Stimulated activated naive CD8-positive, alpha-beta T cell treated with anti-CD3 and anti-CD28 coated beads, Interleukin-15, amount 100 ng/mL, for 72 hours (primary cell): Measurements from ENCODE around the gene GJB6.
A peak's percentile ranks its signal among the peaks of the same experiment; 100 is the strongest.

ENCODE experiments used
- ATAC-seq: fragments of 150-1000 bp; cut with Tn5 transposase; 2 replicates; pipeline ENCODE4 v1.10.0; 2021; ENCODE audit warnings: mild to moderate bottlenecking, moderate library complexity
- DNase-seq, 2 donors: peaks; one replicate each; pipeline ENCODE4 v3.0.0; 2021 to 2022
- H3K27ac Mint-ChIP-seq, 2 donors: one replicate each; pipeline ENCODE4 v1.8.0; 2022; ENCODE audit warnings: mild to moderate bottlenecking in 2 of 2, mixed read lengths in 2 of 2, moderate library complexity in 2 of 2
- H3K27me3 Mint-ChIP-seq: one replicate; pipeline ENCODE4 v1.8.0; 2022; ENCODE audit warnings: mixed read lengths
- H3K4me1 Mint-ChIP-seq: one replicate; pipeline ENCODE4 v1.8.0; 2022; ENCODE audit warnings: mild to moderate bottlenecking, mixed read lengths
- H3K4me3 Mint-ChIP-seq, 2 donors: one replicate each; pipeline ENCODE4 v1.8.0; 2022; ENCODE audit warnings: mild to moderate bottlenecking in 2 of 2, mixed read lengths in 2 of 2, moderate library complexity in 1 of 2
- H3K9me3 Mint-ChIP-seq, 2 donors: one replicate each; pipeline ENCODE4 v1.8.0; 2022; ENCODE audit warnings: mixed read lengths in 2 of 2

Gene GJB6

DNA sequence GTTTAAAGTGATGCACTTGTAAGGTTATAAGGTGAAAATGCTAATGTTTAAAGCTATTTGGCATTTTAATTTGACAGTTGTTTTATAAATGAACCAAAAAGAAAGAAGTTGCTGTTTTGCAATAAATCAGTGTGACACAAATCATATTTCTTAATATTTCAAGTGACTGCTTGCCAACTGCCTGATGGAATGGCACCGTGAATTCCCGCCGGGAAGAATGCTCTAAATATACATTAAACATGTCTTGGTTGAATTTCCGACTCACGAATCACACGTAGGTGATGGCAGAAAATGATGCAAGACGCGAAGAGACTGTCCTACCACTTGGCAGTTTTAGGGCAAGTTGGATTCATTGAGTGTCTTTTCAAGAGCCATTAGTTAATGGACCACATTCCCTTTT lies 36.3 kb downstream of the GJB6 start:
- no peak overlapping the region for H3K4me3 Mint-ChIP-seq
- H3K27ac Mint-ChIP-seq: no peak overlapping the region
- DNase-seq (no peak), ATAC-seq (no peak)
- H3K27me3 Mint-ChIP-seq: peaks cover 69% of the 10 kb centered on the region
- no peaks in the 10 kb centered on the region for H3K9me3 Mint-ChIP-seq
- H3K4me1 Mint-ChIP-seq: peaks cover 41% of the 10 kb centered on the region

DNA sequence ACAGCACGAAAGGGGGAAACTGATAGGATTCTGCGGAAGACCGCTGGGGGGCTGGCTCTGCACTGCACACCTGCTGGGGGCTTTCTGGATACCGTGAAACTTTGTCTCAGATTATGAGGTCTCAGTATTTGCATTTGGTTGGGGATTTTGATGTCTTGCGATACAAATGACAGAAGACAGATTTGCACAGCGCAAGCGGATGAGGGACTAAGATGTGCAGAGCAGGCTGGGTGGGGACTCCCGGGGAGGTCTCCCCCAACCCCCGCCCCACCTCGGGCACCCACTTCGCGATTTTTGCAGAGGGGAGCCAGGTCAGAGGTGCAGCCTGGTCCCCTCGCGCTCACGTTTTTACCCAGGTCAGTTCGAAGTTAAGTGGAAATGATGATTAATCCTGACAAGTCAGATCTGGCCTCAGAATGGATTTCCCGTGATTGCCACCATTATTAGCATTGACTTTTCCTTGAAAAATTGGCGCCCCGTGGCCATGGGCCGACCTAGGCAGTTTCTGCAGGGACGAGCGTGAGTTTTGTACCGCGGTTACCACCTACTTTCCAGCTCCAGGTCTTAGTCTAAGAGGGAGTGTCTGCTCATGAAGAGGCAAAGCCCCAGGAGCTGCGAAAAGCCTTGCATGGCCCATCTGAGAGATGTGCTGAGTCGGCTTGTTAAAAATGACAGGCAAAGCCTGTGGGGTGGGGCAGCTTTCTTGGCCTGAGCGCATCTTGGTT lies 38.0 kb downstream of the GJB6 start:
- ATAC-seq (peak; percentile 60), DNase-seq (peak; percentile 18 to 20)
- peak overlapping the region; percentile 81 to 88 for H3K4me3 Mint-ChIP-seq
- H3K27ac Mint-ChIP-seq: no peak overlapping the region
- peaks cover 45% of the 10 kb centered on the region for H3K4me1 Mint-ChIP-seq
- no peaks in the 10 kb centered on the region for H3K9me3 Mint-ChIP-seq
- peaks cover 73% of the 10 kb centered on the region for H3K27me3 Mint-ChIP-seq

DNA sequence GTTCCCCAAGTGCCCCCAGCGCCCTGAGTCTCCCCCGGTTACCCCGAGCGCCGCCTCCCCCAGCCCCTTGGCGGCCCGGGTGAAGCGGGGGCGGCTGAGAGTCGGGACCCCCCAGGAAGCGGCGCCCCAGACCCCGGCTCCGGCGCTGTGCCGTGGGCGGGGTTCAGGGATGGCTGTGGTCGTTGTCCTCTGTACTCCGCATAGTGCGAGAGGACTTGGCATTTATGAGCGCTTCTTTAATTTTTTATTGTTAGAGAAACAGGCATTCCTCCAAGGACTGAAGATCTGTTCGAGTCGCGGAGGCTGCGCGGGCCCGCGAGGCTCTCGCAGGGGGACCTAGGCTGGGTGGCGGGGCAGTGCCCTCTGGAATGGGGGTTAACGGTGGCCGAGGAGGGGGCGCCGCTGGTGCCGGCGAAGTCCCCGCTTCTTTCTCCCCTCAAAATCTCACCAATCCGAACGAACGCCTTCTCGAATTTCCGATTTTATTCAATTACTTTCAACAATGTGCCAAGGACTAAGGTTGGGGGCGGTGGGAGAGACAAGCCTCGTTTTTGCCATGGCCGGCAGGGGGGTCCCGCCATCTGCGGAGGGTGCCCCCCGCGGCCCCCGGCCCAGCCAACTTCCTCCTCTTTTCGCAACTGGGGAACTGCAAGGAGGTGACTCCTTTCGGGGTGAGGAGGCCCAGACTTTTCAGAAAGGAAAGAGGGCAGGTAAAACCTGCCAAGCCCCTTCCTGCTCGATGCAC lies 38.8 kb downstream of the GJB6 start:
- peaks cover 47% of the 10 kb centered on the region for H3K4me1 Mint-ChIP-seq
- H3K9me3 Mint-ChIP-seq: no peaks in the 10 kb centered on the region
- peaks cover 75% of the 10 kb centered on the region for H3K27me3 Mint-ChIP-seq
- DNase-seq: peak in 1 of 2 donors; percentile 20
- peak; percentile 31 for ATAC-seq
- H3K27ac Mint-ChIP-seq: no peak overlapping the region
- H3K4me3 Mint-ChIP-seq: peak overlapping the region; percentile 81 to 88

DNA sequence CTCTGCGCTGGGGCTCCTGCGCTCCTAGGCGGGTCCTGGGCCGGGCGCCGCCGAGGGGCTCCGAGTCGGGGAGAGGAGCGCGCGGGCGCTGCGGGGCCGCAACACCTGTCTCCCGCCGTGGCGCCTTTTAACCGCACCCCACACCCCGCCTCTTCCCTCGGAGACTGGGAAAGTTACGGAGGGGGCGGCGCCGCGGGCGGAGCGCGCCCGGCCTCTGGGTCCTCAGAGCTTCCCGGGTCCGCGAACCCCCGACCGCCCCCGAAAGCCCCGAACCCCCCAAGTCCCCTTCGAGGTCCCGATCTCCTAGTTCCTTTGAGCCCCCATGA lies 39.3 kb downstream of the GJB6 start, which contains the start of gene GJB2:
Gene GJB2, minus strand, starts transcription at position 103 of the 326 bp plus-strand sequence. CDS start 3,357 bp downstream, outside the sequence.
- H3K4me3 Mint-ChIP-seq: peak within 1 kb of the TSS; percentile 81 to 88
- peaks cover 47% of the 10 kb centered on the region for H3K4me1 Mint-ChIP-seq
- DNase-seq (peak in 1 of 2 donors; percentile 20), ATAC-seq (peak; percentile 28)
- H3K9me3 Mint-ChIP-seq: no peaks in the 10 kb centered on the region
- H3K27ac Mint-ChIP-seq: no peak within 1 kb of the TSS
- H3K27me3 Mint-ChIP-seq: peaks cover 75% of the 10 kb centered on the region

DNA sequence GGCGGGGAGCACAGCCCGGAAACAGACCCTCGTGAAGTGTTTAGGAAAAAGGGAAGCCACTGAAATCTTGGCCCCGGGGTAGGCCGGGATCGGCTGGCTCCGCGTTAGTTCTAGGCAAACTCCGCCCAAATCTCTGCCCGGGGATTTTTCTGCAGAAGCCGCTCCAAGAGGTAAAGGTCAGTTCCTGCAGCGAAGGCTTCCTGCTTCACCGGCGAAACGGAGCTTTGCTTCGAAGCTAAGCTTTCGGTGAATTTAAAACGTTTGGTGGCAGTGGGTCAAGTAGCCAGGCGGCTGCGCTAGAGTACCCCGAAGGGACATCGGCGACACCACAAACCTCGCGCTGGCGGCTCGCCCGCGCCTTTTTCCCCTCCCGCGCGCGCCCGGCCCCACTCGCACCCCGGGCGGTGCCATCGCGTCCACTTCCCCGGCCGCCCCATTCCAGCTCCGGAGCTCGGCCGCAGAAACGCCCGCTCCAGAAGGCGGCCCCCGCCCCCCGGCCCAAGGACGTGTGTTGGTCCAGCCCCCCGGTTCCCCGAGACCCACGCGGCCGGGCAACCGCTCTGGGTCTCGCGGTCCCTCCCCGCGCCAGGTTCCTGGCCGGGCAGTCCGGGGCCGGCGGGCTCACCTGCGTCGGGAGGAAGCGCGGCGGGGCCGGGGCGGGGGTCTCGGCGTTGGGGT lies 39.8 kb downstream of the GJB6 start:
- ATAC-seq (peak; percentile 5), DNase-seq (peak; percentile 15)
- Mint-ChIP-seq H3K27ac (no peak overlapping the region), H3K9me3 (no peaks in the 10 kb centered on the region), H3K4me3 (peak overlapping the region; percentile 61 to 76), H3K27me3 (peaks cover 74% of the 10 kb centered on the region), H3K4me1 (peaks cover 47% of the 10 kb centered on the region)

DNA sequence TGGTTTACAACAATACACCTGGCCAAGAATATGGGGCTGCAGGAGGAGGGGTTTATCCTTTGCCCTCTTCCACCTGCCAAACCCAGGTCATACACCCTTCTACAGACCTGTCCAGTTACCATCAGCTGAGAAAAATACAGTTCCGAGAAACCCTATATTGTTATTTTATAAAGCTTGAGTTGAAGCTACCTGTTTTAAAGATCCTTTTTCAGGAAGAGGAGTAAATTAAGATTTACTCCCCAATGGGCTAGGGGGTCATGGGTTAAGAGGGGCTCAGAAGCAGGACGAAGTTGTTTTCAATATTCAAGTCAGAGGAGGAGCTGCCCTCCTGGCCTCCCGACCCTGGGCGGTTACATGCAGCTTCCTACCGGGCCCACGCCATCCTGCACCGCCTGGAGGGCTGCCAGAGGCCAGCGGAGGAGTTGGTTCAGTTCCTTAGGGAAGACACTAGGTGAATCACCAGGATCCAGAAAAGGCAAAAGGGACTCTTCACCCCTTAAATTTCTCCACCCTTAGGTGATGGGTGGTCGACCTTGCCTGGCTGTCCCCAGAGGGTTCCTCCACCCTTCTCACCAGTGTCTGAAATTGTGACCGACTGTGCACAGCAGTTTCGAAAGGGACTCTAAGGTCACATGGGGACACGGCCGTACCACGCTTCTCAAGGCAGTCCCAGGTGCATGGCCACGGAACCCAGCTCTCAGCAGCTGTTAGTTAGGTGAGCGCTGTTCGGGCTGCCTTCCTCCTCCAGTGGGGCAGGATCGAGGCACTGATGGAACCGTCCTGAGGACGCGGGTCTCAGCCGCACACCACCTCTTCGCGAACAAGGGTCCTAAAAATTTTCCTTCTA lies 40.6 kb downstream of the GJB6 start:
- ATAC-seq (no peak), DNase-seq (peak in 1 of 2 donors; percentile 10)
- no peaks in the 10 kb centered on the region for H3K9me3 Mint-ChIP-seq
- no peak overlapping the region for H3K27ac Mint-ChIP-seq
- peak overlapping the region; percentile 61 to 76 for H3K4me3 Mint-ChIP-seq
- H3K4me1 Mint-ChIP-seq: peaks cover 41% of the 10 kb centered on the region
- H3K27me3 Mint-ChIP-seq: peaks cover 67% of the 10 kb centered on the region

DNA sequence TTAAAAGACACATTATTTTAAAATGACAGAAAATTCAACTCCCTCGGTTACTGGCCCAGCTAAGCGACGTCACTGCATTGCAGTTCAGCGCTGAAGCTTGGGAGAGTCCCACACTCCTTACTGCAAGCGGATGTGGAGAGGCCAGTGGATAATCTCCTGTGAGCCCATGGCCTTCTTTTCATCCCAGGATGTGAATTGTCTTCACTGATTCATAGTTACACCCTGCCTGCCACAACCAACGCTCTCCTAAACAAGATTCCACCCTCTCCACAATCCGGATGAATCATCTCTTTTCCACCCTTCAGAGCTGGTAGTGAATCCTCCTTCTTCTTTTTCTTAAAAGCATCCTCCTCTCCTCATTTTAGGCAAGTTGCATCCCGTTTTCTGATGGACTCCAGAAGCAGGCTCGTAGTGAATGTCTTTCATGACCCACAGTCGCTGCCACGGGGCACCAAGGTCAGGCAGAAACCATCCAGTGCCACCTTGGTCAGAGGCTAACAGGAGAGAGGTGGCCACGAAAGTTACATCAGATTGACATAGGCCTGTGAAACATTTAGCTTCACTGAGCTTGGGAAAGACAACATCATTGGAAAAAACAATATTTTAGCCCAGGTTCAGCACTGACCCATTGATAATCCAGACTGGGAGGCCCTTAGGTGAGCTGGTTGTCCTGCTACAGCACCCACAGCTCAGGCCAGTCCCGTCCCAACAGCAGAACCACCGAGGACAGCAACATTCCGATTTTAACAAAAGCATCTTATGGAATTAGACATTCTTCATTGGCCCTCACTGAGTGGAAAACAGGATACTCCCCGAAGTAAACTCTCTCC lies 41.4 kb downstream of the GJB6 start:
- H3K27me3 Mint-ChIP-seq: peaks cover 58% of the 10 kb centered on the region
- no peak overlapping the region for H3K27ac Mint-ChIP-seq
- peaks cover 41% of the 10 kb centered on the region for H3K4me1 Mint-ChIP-seq
- no peak overlapping the region for H3K4me3 Mint-ChIP-seq
- ATAC-seq: no peak
- DNase-seq: no peak
- no peaks in the 10 kb centered on the region for H3K9me3 Mint-ChIP-seq

DNA sequence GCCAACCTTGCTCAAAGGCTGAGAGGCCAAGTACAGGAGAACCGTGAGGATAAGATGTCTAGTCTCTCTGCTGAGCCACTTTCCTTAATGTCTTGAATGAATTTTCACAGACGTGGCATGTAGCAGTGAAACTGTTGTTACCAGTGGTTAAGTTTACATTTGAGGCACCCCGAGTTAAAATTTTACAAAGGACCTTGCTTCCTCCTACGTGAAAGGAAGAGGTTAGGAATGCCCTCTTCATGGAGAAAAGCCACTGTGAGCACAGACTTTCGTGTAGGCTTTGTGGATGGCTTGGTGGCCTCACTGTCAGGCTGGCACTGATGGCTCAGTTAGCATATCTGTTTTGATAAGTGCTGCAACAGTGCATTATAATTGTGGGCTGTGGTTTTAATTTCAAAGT lies 42.0 kb downstream of the GJB6 start:
- Mint-ChIP-seq H3K9me3 (no peaks in the 10 kb centered on the region), H3K4me1 (peaks cover 37% of the 10 kb centered on the region), H3K4me3 (no peak overlapping the region), H3K27ac (no peak overlapping the region), H3K27me3 (peaks cover 52% of the 10 kb centered on the region)
- ATAC-seq (no peak), DNase-seq (no peak)

DNA sequence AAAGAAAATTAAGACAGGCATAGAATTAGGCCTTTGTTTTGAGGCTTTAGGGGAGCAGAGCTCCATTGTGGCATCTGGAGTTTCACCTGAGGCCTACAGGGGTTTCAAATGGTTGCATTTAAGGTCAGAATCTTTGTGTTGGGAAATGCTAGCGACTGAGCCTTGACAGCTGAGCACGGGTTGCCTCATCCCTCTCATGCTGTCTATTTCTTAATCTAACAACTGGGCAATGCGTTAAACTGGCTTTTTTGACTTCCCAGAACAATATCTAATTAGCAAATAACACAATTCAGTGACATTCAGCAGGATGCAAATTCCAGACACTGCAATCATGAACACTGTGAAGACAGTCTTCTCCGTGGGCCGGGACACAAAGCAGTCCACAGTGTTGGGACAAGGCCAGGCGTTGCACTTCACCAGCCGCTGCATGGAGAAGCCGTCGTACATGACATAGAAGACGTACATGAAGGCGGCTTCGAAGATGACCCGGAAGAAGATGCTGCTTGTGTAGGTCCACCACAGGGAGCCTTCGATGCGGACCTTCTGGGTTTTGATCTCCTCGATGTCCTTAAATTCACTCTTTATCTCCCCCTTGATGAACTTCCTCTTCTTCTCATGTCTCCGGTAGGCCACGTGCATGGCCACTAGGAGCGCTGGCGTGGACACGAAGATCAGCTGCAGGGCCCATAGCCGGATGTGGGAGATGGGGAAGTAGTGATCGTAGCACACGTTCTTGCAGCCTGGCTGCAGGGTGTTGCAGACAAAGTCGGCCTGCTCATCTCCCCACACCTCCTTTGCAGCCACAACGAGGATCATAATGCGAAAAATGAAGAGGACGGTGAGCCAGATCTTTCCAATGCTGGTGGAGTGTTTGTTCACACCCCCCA lies 43.2 kb downstream of the GJB6 start:
- no peak for DNase-seq
- Mint-ChIP-seq H3K27ac (no peak overlapping the region), H3K9me3 (no peaks in the 10 kb centered on the region), H3K4me1 (peaks cover 25% of the 10 kb centered on the region), H3K4me3 (no peak overlapping the region), H3K27me3 (peaks cover 40% of the 10 kb centered on the region)
- ATAC-seq: no peak

DNA sequence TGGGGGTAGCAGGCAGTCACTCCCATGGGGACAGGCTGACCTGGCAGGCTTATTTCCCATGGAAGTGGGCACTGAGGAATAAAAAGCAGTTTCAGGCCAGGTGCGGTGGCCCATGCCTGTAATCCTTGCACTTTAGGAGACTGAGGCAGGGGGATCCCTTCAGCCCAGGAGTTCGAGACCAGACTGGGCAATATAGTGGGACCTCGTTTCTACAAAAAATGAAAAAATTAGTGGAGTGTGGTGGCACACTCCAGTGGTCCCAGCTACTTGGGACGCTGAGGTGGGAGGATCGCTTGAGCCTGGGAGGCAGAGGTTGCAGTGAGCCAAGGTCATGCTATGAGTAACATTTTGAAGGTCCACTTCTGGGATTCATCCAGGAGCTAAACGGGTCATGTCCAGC lies 45.3 kb downstream of the GJB6 start:
- no peaks in the 10 kb centered on the region for H3K9me3 Mint-ChIP-seq
- H3K27ac Mint-ChIP-seq: no peak overlapping the region
- DNase-seq (no peak), ATAC-seq (no peak)
- H3K4me3 Mint-ChIP-seq: no peak overlapping the region
- H3K27me3 Mint-ChIP-seq: peaks cover 35% of the 10 kb centered on the region
- H3K4me1 Mint-ChIP-seq: peaks cover 12% of the 10 kb centered on the region

DNA sequence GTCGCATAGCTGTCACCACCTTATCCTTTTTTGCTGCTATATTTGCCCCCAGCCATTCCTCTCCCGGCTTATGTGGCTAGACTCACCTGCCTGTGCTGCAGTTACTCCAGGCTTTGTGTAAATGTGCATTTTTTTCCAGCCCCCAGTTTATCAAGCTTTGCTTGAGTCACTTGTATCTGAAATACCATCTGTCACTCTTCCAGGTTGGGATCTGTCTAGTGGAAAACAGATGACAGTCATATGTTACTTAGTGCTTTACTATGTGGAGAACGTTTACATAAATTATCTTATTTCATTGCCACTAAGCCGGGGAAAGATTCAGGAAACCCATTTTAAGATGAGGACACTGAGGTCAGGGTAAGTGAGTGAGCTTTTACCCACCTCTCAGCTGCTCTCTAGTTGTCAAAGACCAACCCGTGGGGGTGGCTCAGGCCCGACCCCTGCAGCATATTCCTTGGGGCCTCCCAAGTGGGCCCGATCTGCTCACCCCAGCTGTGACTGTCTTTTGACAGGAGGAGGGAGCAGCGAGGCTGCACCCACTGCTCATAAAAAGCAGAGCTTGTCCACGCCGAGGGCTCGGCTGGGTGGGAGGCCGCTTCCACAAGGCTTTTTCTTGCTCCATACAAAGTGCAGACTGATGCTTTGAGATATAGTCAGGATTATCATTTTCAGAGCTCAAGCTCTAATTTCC lies 46.6 kb downstream of the GJB6 start:
- H3K4me1 Mint-ChIP-seq: peaks cover 6% of the 10 kb centered on the region
- no peak overlapping the region for H3K27ac Mint-ChIP-seq
- no peak for ATAC-seq
- no peak for DNase-seq
- no peak overlapping the region for H3K4me3 Mint-ChIP-seq
- no peaks in the 10 kb centered on the region for H3K9me3 Mint-ChIP-seq
- peaks cover 27% of the 10 kb centered on the region for H3K27me3 Mint-ChIP-seq

DNA sequence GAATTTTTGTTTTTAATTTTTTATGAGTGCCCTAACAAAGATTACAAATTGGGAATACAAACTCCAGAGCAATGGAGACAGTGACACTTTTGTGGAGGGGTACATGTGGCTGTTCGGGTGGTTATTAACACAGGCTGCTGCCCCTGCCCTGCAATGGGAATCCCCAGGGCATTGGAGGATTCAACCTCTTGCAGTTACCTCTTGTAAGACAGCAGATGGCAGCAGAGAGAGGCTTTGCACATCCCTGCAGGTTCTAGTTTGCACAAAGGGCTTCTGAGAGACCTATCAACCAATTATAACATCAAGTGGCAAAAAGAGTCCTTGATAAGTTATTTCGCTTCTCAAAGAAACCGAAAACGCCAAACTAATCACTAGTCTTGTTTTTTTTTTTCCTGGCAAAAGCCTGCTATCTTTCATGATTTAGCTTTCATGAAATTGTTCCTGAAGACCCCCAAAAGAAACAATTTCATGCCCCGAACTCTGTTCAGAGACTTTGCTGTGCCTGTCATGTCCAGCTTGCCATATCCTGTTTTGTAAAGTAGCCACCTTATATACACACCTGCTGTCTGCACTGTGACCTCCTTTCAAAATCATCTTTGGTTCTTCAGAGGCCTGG lies 49.8 kb downstream of the GJB6 start:
- H3K27ac Mint-ChIP-seq: no peak overlapping the region
- DNase-seq: peak; percentile 46 to 61
- peak; percentile 95 for ATAC-seq
- H3K9me3 Mint-ChIP-seq: no peaks in the 10 kb centered on the region
- H3K4me3 Mint-ChIP-seq: no peak overlapping the region
- peaks cover 45% of the 10 kb centered on the region for H3K27me3 Mint-ChIP-seq
- peaks cover 10% of the 10 kb centered on the region for H3K4me1 Mint-ChIP-seq

DNA sequence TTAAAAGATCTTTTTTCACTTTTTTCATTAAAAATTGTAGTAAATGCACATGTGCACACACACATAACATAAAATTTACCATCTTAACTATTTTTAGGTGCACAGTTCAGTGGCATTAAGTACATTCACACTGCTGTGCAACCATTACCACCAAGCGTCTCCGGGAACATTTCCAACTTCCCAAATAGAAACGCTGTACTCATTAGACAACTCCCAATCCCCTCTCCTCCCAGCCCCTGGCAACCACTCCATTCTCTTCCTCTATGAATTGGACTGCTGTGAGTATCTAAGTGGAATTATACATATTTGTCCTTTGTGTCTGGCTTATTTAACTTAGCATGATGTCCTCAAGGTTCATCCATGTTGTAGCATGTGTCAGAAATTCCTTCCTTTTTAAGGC lies 50.9 kb downstream of the GJB6 start:
- Mint-ChIP-seq H3K4me3 (no peak overlapping the region), H3K4me1 (peaks cover 16% of the 10 kb centered on the region), H3K27ac (no peak overlapping the region), H3K27me3 (peaks cover 57% of the 10 kb centered on the region), H3K9me3 (no peaks in the 10 kb centered on the region)
- no peak for ATAC-seq
- no peak for DNase-seq
